IMR-90 (cell line): ENCODE data around the gene IFIT5. TPM values are rescaled to one million over a fixed set of nuclear protein-coding genes. Genes with fewer than 3 reads are reported as not detected.
A peak's percentile ranks its signal among the peaks of the same experiment; 100 is the strongest.

ENCODE experiments used
- ATAC-seq: fragments of 200-7000 bp; cut with Tn5 transposase; 2 replicates; pipeline ENCODE4 v1.9.1; 2020; ENCODE audit warnings: low read depth, mild to moderate bottlenecking, moderate library complexity
- BruUV-seq: library from RNA; stranded (reverse); fragments of 400-500 nt; replicated peaks from 2 replicates; lab custom pipeline; 2021; lab: Mats Ljungman, UMichigan
- CTCF ChIA-PET: fragments of 300-600 bp; formaldehyde crosslinking; extraction: SDS; loops from one replicate; lab custom pipeline; 2021; ENCODE audit warnings: antibody characterized with exemption; lab: Yijun Ruan, JAX
- POLR2A ChIA-PET: fragments of 300-600 bp; sonication (Branson Sonifier 250); formaldehyde crosslinking; loops from one replicate; lab custom pipeline; 2022; ENCODE audit warnings: antibody characterized with exemption; ENCODE audit not compliant: unreplicated experiment; lab: Charles Lee
- DNase-seq: peaks from one replicate; pipeline ENCODE4 v3.0.0; 2013
- H2AFZ ChIP-seq: replicated peaks from 2 replicates; pipeline ENCODE3; 2013; ENCODE audit warnings: low read length, mild to moderate bottlenecking; ENCODE audit not compliant: poor library complexity
- H2AK5ac ChIP-seq: 2 replicates; pipeline ENCODE4 v1.6.1; 2013; ENCODE audit warnings: low read depth, low read length, inconsistent platforms
- H2AK9ac ChIP-seq: replicated peaks from 2 replicates; pipeline ENCODE3; 2013; ENCODE audit warnings: mild to moderate bottlenecking, low read depth, low read length, moderate library complexity; ENCODE audit not compliant: poor library complexity
- H2BK120ac ChIP-seq: 2 replicates; pipeline ENCODE4 v1.6.1; 2013; ENCODE audit warnings: low read depth, low read length, inconsistent platforms
- H2BK15ac ChIP-seq: 3 replicates; pipeline ENCODE4 v1.6.1; 2013; ENCODE audit warnings: low read depth, low read length, inconsistent platforms
- H2BK20ac ChIP-seq: 2 replicates; pipeline ENCODE4 v1.6.1; 2013; ENCODE audit warnings: low read depth, mild to moderate bottlenecking, inconsistent platforms, low read length, moderate library complexity
- H2BK5ac ChIP-seq: 2 replicates; pipeline ENCODE4 v1.6.1; 2013; ENCODE audit warnings: mild to moderate bottlenecking, low read depth, low read length, inconsistent platforms; ENCODE audit not compliant: poor library complexity, severe bottlenecking
- H3K14ac ChIP-seq: replicated peaks from 2 replicates; pipeline ENCODE4 v1.6.1; 2013; ENCODE audit warnings: low read depth, low read length, inconsistent platforms
- H3K18ac ChIP-seq: 2 replicates; pipeline ENCODE4 v1.6.1; 2013; ENCODE audit warnings: low read depth, low read length, control low read depth
- H3K23ac ChIP-seq: 2 replicates; pipeline ENCODE4 v1.6.1; 2013; ENCODE audit warnings: low read depth, low read length, inconsistent platforms
- H3K27ac ChIP-seq: 2 replicates; pipeline ENCODE4 v1.5.1; 2013; ENCODE audit warnings: mild to moderate bottlenecking, control low read depth, low read length; ENCODE audit not compliant: insufficient read depth
- H3K27me3 ChIP-seq: 2 replicates; pipeline ENCODE4 v1.6.1; 2013; ENCODE audit warnings: low read length; ENCODE audit not compliant: control insufficient read depth, insufficient read depth
- H3K36me3 ChIP-seq: 2 replicates; pipeline ENCODE4 v1.6.1; 2013; ENCODE audit warnings: low read length, mixed read lengths; ENCODE audit not compliant: control insufficient read depth, insufficient read depth
- H3K4ac ChIP-seq: 2 replicates; pipeline ENCODE4 v1.6.1; 2013; ENCODE audit warnings: low read depth, low read length, inconsistent platforms
- H3K4me1 ChIP-seq: 2 replicates; pipeline ENCODE4 v1.6.1; 2013; ENCODE audit warnings: low read length, mixed read lengths; ENCODE audit not compliant: control insufficient read depth, insufficient read depth
- H3K4me2 ChIP-seq: 2 replicates; pipeline ENCODE4 v1.6.1; 2013; ENCODE audit warnings: low read depth, mild to moderate bottlenecking, control low read depth, low read length, moderate library complexity
- H3K4me3 ChIP-seq: 2 replicates; pipeline ENCODE4 v1.5.1; 2013; ENCODE audit warnings: low read depth, mild to moderate bottlenecking, control low read depth, low read length, moderate library complexity; ENCODE audit not compliant: insufficient read depth
- H3K56ac ChIP-seq: 2 replicates; pipeline ENCODE4 v1.6.1; 2013; ENCODE audit warnings: low read length, inconsistent platforms; ENCODE audit not compliant: insufficient read depth; ENCODE audit errors: extremely low read depth
- H3K79me1 ChIP-seq, 2 experiments: 2 replicates each; pipeline ENCODE4 v1.6.1; 2013; ENCODE audit warnings: low read length in 2 of 2, inconsistent platforms in 1 of 2, low read depth in 1 of 2
- H3K9ac ChIP-seq: 2 replicates; pipeline ENCODE4 v1.6.1; 2013; ENCODE audit warnings: low read depth, low read length, control low read depth
- H3K9me1 ChIP-seq: 2 replicates; pipeline ENCODE4 v1.6.1; 2013; ENCODE audit warnings: low read length, inconsistent platforms; ENCODE audit not compliant: insufficient read depth
- H3K9me3 ChIP-seq: 2 replicates; pipeline ENCODE4 v1.6.1; 2013; ENCODE audit warnings: low read length; ENCODE audit not compliant: control insufficient read depth, insufficient read depth
- H4K20me1 ChIP-seq: 2 replicates; pipeline ENCODE4 v1.6.1; 2013; ENCODE audit warnings: low read length, inconsistent platforms; ENCODE audit not compliant: insufficient read depth
- H4K5ac ChIP-seq: 2 replicates; pipeline ENCODE4 v1.6.1; 2013; ENCODE audit warnings: mild to moderate bottlenecking, low read depth, low read length, control low read depth
- H4K8ac ChIP-seq, 2 experiments: 2 replicates each; pipeline ENCODE4 v1.6.1; 2013; ENCODE audit warnings: low read depth in 2 of 2, low read length in 2 of 2, control low read depth in 1 of 2, inconsistent platforms in 1 of 2
- H4K91ac ChIP-seq: 2 replicates; pipeline ENCODE4 v1.6.1; 2013; ENCODE audit warnings: low read depth, low read length, inconsistent platforms; ENCODE audit not compliant: insufficient read depth
- BHLHE40 ChIP-seq: fragments of 150-350 bp; IDR thresholded peaks from 2 replicates; pipeline ENCODE4 v1.6.1; 2016; ENCODE audit warnings: mild to moderate bottlenecking, low read depth, low read length
- CEBPB ChIP-seq: IDR thresholded peaks from 2 replicates; pipeline ENCODE4 v1.6.1; 2012; ENCODE audit warnings: low read depth, low read length, improper control_type of control experiment
- CHD1 ChIP-seq: IDR thresholded peaks from 2 replicates; pipeline ENCODE4 v1.6.1; 2012; ENCODE audit warnings: low read depth, low read length, improper control_type of control experiment
- FOS ChIP-seq: fragments of 150-350 bp; IDR thresholded peaks from 2 replicates; pipeline ENCODE4 v1.6.1; 2016; ENCODE audit warnings: low read depth, low read length
- MAFK ChIP-seq: IDR thresholded peaks from 2 replicates; pipeline ENCODE4 v1.6.1; 2012; ENCODE audit warnings: low read depth, low read length, improper control_type of control experiment
- MAZ ChIP-seq: IDR thresholded peaks from 2 replicates; pipeline ENCODE4 v1.6.1; 2012; ENCODE audit warnings: low read depth, mild to moderate bottlenecking, low read length, improper control_type of control experiment, moderate library complexity, borderline replicate concordance
- MXI1 ChIP-seq: IDR thresholded peaks from 2 replicates; pipeline ENCODE4 v1.6.1; 2012; ENCODE audit warnings: low read depth, mild to moderate bottlenecking, low read length, moderate library complexity, borderline replicate concordance
- NFE2L2 ChIP-seq: fragments of 150-350 bp; IDR thresholded peaks from 2 replicates; pipeline ENCODE4 v1.6.1; 2016; ENCODE audit warnings: low read depth, mild to moderate bottlenecking, low read length
- POLR2A ChIP-seq: IDR thresholded peaks from 2 replicates; pipeline ENCODE4 v1.6.1; 2012; ENCODE audit warnings: mild to moderate bottlenecking, low read depth, low read length
- RAD21 ChIP-seq: IDR thresholded peaks from 2 replicates; pipeline ENCODE4 v1.6.1; 2012; ENCODE audit warnings: low read length, improper control_type of control experiment
- RCOR1 ChIP-seq: IDR thresholded peaks from 2 replicates; pipeline ENCODE4 v1.6.1; 2012; ENCODE audit warnings: mild to moderate bottlenecking, low read length, improper control_type of control experiment; ENCODE audit not compliant: insufficient replicate concordance
- whole genome bisulfite sequencing, 2 experiments: methylation state at CpG; one replicate each; pipeline versions ENCODE4 v1.1.5 to v1.1.7; 2013; ENCODE audit warnings: missing lambda C conversion rate in 2 of 2; ENCODE audit not compliant: insufficient read length in 1 of 2; ENCODE audit errors: extremely low coverage in 2 of 2; 5-methylcytosine and 5-hydroxymethylcytosine counted together
- dilution Hi-C: fragments of 300-500 bp; cut with HindIII; formaldehyde crosslinking; loops from one replicate; pipeline ENCODE4 v1.14.3; 2018; ENCODE audit warnings: low sequenced_read_pairs; ENCODE audit not compliant: unreplicated experiment
- in situ Hi-C: fragments of 300-500 bp; cut with MboI; formaldehyde crosslinking; loops from 3 replicates; pipeline ENCODE4 v1.14.3; 2019; ENCODE audit warnings: low sequenced_read_pairs, inconsistent platforms, mixed read lengths
- intact Hi-C: fragments of 100-400 bp; cut with micrococcal nuclease; formaldehyde crosslinking; loops from 2 replicates; pipeline ENCODE4 v1.10.0; 2022
- polyA plus RNA-seq, 3 experiments: library from polyadenylated mRNA; depleted of rRNA; stranded (reverse); fragments of >200 nt; gene quantifications; 2 replicates each; pipeline ENCODE4 v1.2.3, GENCODE V29; 2012; ENCODE audit warnings: low replicate concordance in 1 of 3
- total RNA-seq: library from RNA; depleted of rRNA; stranded (reverse); fragments of >200 nt; gene quantifications from 2 replicates; pipeline ENCODE4 v1.2.3, GENCODE V29; 2012
- TF ChIP-seq, protein P1 (sequence below): fragments of 150-350 bp; IDR thresholded peaks from 2 replicates; pipeline ENCODE4 v1.6.1; 2016; ENCODE audit warnings: low read depth, mild to moderate bottlenecking, low read length, moderate library complexity, borderline replicate concordance

Gene IFIT5
- total and polyA plus RNA-seq, 2 of the 4 experiments (the other 2 are of a cell fraction): 5.2 to 18.1 TPM

DNA sequence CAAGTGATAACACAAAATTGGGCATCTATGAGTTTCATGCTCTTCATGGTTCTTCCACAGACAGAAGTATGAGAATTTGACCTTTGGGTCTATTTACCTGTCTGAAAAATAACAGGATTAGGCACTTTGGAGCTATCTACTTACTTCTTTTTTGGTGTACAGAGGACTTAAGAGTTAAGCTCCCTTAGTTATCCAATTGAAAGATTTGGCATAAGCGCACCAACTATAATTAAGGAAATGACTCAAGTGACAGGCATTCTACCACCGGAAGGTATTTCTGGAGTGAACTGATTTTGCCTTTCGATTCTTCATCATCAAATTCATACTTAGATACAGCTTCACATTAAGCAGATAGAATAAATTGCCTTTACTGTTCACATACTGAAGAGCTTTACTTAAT, 43.9 kb downstream of the IFIT5 start:
- TF ChIP-seq, protein P1, sequence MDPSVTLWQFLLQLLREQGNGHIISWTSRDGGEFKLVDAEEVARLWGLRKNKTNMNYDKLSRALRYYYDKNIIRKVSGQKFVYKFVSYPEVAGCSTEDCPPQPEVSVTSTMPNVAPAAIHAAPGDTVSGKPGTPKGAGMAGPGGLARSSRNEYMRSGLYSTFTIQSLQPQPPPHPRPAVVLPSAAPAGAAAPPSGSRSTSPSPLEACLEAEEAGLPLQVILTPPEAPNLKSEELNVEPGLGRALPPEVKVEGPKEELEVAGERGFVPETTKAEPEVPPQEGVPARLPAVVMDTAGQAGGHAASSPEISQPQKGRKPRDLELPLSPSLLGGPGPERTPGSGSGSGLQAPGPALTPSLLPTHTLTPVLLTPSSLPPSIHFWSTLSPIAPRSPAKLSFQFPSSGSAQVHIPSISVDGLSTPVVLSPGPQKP: no peak
- no peak for TF ChIP-seq MAZ
- no peak for TF ChIP-seq RAD21
- TF ChIP-seq CEBPB: no peak
- no peak for TF ChIP-seq FOS
- no peak for TF ChIP-seq POLR2A
- no peak for TF ChIP-seq CHD1
- TF ChIP-seq MAFK: no peak
- no peak for TF ChIP-seq NFE2L2
- TF ChIP-seq RCOR1: no peak
- no peak for TF ChIP-seq MXI1
- no peak for TF ChIP-seq BHLHE40
- Histone ChIP-seq H2BK20ac (peak overlapping the region; percentile 87), H4K8ac (peak overlapping the region; percentile 26 to 85; a peak in 3 of 4 replicates), H3K4me3 (no peak overlapping the region), H3K4me1 (peaks cover 6% of the 10 kb centered on the region; the same call in 1 of the 2 replicates), H4K91ac (peak overlapping the region; percentile 76), H4K5ac (peak overlapping the region; percentile 74), H3K4me2 (peak overlapping the region; percentile 75), H4K20me1 (no peaks in the 10 kb centered on the region), H2BK5ac (peak overlapping the region; percentile 92), H2BK120ac (peak overlapping the region; percentile 87), H2AK5ac (peak overlapping the region; percentile 50; the same call in 1 of the 2 replicates), H3K18ac (peak overlapping the region; percentile 89; the same call in 1 of the 2 replicates), H3K27ac (peak overlapping the region; percentile 78; the same call in 1 of the 2 replicates), H2AK9ac (no peak overlapping the region), H3K9me1 (no peaks in the 10 kb centered on the region), H3K79me1 (no peaks in the 10 kb centered on the region), H3K9ac (no peak overlapping the region), H2BK15ac (peak overlapping the region; percentile 92), H3K4ac (peak overlapping the region; percentile 69), H3K27me3 (no peaks in the 10 kb centered on the region), H3K9me3 (no peaks in the 10 kb centered on the region), H3K23ac (peak overlapping the region; percentile 41; the same call in 1 of the 2 replicates), H3K36me3 (no peaks in the 10 kb centered on the region), H2AFZ (no peak overlapping the region), H3K56ac (peak overlapping the region; percentile 82), H3K14ac (peak overlapping the region; percentile 39)
- in situ Hi-C loops (no loop called here), dilution Hi-C loops (no loop called here), intact Hi-C loops (no loop called here)
- CTCF ChIA-PET: no interaction called here
- POLR2A ChIA-PET: no interaction called here
- ATAC-seq (peak; percentile 75), DNase-seq (peak; percentile 79)
- BruUV-seq: no TSS peak
- no CpG with 5 or more reads among the region's 3 CpGs for WGBS, 2 experiments
